Measurements from ENCODE around the gene WDR64. TPM values are rescaled to one million over a fixed set of nuclear protein-coding genes. Genes with fewer than 3 reads are reported as not detected.

WDR64 gene
- total RNA-seq, 1 donor from 2014 or later = not detected

DNA sequence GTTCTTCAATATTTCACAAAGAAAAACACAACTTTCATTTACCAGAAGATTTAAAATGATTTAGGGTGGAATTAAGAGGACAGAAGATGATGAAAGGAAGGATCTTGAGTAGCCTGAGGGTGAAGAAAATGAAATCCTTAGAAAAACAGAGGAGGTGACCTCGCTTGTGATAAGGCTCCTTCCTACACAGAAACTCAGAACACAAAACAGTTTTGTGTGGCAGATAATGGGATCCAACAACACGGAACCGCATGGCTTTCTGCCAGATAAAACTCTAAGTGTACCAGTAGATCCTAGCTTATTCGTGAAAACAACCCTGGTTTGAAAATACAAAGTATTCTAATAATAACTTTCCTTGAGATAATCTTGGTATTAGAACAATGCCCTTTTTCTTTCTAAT is 121.9 kb downstream of the WDR64 start:
- Histone ChIP-seq H3K4me3 (no peak overlapping the region), H3K4me1 (no peaks in the 10 kb centered on the region), H3K27ac (no peak overlapping the region), H3K9me3 (no peaks in the 10 kb centered on the region), H3K27me3 (no peaks in the 10 kb centered on the region), H3K36me3 (no peaks in the 10 kb centered on the region)
- intact Hi-C loops (cut with DNase I) = no loop called here
- TF ChIP-seq, protein P1, sequence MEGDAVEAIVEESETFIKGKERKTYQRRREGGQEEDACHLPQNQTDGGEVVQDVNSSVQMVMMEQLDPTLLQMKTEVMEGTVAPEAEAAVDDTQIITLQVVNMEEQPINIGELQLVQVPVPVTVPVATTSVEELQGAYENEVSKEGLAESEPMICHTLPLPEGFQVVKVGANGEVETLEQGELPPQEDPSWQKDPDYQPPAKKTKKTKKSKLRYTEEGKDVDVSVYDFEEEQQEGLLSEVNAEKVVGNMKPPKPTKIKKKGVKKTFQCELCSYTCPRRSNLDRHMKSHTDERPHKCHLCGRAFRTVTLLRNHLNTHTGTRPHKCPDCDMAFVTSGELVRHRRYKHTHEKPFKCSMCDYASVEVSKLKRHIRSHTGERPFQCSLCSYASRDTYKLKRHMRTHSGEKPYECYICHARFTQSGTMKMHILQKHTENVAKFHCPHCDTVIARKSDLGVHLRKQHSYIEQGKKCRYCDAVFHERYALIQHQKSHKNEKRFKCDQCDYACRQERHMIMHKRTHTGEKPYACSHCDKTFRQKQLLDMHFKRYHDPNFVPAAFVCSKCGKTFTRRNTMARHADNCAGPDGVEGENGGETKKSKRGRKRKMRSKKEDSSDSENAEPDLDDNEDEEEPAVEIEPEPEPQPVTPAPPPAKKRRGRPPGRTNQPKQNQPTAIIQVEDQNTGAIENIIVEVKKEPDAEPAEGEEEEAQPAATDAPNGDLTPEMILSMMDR (IDR thresholded peaks at IDR 0.05) = no peak
- TF ChIP-seq POLR2A (IDR thresholded peaks at IDR 0.05) (no peak), POLR2AphosphoS5 (IDR thresholded peaks at IDR 0.05; ENCODE audit: insufficient read depth in 1 of 2, low read depth in 1 of 2) (no peak)
- no peak for DNase-seq (ENCODE audit: extremely low spot score in 2 of 2)

DNA sequence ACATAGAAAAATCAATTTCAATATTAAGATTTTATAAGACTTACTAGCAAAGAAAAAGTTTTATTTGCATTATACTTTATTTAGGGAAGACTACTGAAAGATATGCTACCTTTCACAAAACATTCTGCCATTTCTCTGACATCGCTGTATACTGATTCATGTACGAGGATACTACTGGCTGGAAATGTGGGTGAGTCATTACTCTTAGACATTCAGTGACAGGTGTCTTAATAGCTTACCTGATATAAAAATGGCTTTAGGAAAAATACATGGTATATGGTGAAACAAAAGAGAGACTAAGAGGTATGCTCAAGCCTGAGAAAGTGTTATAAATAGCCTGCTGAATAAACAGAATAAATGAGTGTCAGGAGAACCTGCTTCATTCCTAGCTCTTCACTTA is 122.9 kb downstream of the WDR64 start:
- Histone ChIP-seq H3K27me3 (no peaks in the 10 kb centered on the region), H3K4me3 (no peak overlapping the region), H3K4me1 (no peaks in the 10 kb centered on the region), H3K27ac (no peak overlapping the region), H3K36me3 (no peaks in the 10 kb centered on the region), H3K9me3 (no peaks in the 10 kb centered on the region)
- intact Hi-C loops (cut with DNase I) = no loop called here
- no peak for TF ChIP-seq POLR2AphosphoS5 (IDR thresholded peaks at IDR 0.05; ENCODE audit: insufficient read depth in 1 of 2, low read depth in 1 of 2)
- TF ChIP-seq POLR2A (IDR thresholded peaks at IDR 0.05) = no peak
- TF ChIP-seq, protein P1 (IDR thresholded peaks at IDR 0.05) = no peak
- DNase-seq (ENCODE audit: extremely low spot score in 2 of 2) = no peak

DNA sequence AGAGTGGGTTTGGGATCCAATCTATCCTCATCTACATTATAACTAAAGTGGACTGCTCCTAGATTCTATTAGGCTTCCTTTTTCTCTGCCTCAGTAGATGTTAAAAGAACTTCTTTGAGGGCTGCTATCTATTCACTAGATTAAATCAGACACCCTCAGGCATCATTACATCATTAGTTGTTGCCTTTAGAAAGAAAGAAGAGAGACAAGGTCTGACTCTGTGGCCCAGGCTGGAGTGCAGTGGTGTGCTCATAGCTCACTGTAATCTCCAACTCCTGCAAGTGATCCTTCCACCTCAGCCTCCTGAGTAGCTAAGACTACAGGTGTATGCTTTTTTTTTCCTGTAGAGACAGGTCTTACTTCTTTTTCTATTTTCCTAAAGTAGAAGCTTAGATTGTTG is 124.8 kb downstream of the WDR64 start:
- intact Hi-C loops (cut with DNase I) = no loop called here
- Histone ChIP-seq H3K36me3 (no peaks in the 10 kb centered on the region), H3K4me1 (no peaks in the 10 kb centered on the region), H3K27me3 (no peaks in the 10 kb centered on the region), H3K4me3 (no peak overlapping the region), H3K27ac (no peak overlapping the region), H3K9me3 (no peaks in the 10 kb centered on the region)
- TF ChIP-seq POLR2AphosphoS5 (IDR thresholded peaks at IDR 0.05; ENCODE audit: insufficient read depth in 1 of 2, low read depth in 1 of 2) (no peak), POLR2A (IDR thresholded peaks at IDR 0.05) (no peak)
- TF ChIP-seq, protein P1 (IDR thresholded peaks at IDR 0.05) = no peak
- DNase-seq (ENCODE audit: extremely low spot score in 2 of 2) = no peak

DNA sequence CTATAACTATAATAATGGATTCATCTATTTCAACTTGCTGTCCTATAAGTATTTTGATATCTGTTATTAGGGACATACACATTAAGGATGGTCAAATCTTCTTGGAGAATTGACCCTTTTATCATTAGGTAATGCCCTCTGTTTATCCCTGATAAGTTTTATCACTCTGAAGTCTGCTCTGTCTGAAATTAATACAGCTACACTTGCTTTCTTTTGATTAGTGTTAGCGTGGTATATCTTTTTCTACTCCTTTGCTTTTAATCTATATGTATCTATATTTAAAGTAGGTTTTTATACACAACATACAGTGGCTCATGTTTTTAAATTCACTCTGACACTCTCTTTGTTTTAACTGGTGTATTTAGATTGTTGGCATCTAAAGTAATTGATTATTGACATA is 126.0 kb downstream of the WDR64 start:
- Histone ChIP-seq H3K4me3 (no peak overlapping the region), H3K27ac (no peak overlapping the region), H3K4me1 (no peaks in the 10 kb centered on the region), H3K36me3 (no peaks in the 10 kb centered on the region), H3K27me3 (no peaks in the 10 kb centered on the region), H3K9me3 (no peaks in the 10 kb centered on the region)
- no peak for DNase-seq (ENCODE audit: extremely low spot score in 2 of 2)
- intact Hi-C loops (cut with DNase I) = no loop called here
- TF ChIP-seq POLR2AphosphoS5 (IDR thresholded peaks at IDR 0.05; ENCODE audit: insufficient read depth in 1 of 2, low read depth in 1 of 2) (no peak), POLR2A (IDR thresholded peaks at IDR 0.05) (no peak)
- TF ChIP-seq, protein P1 (IDR thresholded peaks at IDR 0.05) = no peak

DNA sequence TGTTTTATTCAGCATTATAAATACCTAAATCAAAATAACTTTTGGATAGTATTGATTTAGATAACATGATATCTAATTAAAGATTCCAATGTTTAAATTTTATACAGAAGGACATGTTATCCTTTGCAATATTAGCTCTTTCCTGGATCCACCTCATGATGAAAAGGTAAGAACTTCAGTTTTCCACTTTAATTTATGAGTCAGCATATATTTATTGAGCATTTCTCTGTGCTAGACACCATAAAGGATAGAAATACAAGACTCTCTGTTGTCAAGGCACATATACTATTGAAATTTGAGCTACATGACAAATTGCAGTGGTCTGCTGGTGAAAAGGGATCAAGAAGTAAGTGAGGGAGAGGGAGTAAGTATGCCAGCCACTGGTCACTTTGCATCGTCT is 127.8 kb downstream of the WDR64 start:
- intact Hi-C loops (cut with DNase I) = loop anchor here (10.0 kb wide), 1 partner anchor 815 kb away; no protein-coding TSS in a partner anchor
- Histone ChIP-seq H3K27me3 (no peaks in the 10 kb centered on the region), H3K4me1 (no peaks in the 10 kb centered on the region), H3K9me3 (no peaks in the 10 kb centered on the region), H3K36me3 (no peaks in the 10 kb centered on the region), H3K27ac (no peak overlapping the region), H3K4me3 (no peak overlapping the region)
- DNase-seq (ENCODE audit: extremely low spot score in 2 of 2) = no peak
- TF ChIP-seq POLR2AphosphoS5 (IDR thresholded peaks at IDR 0.05; ENCODE audit: insufficient read depth in 1 of 2, low read depth in 1 of 2) = no peak
- no peak for TF ChIP-seq POLR2A (IDR thresholded peaks at IDR 0.05)
- TF ChIP-seq, protein P1 (IDR thresholded peaks at IDR 0.05) = no peak
